ENCODE measurements around the gene PRKCH.

GRCh38 chr14:61515436-61516117, 194.2 kb downstream of the PRKCH start:
- TF ChIP-seq CTCF (IDR thresholded peaks at IDR 0.05) (no peak), POLR2A (IDR thresholded peaks at IDR 0.05) (no peak)
